Cardiac fibroblast (primary cell): ENCODE results near the gene ZC3H12C.

ENCODE experiments used
- DNase-seq, 2 donors: peaks; one replicate each; pipeline versions ENCODE4 v3.0.0 to v3.0.0-alpha.2; 2010; ENCODE audit warnings: low read depth in 2 of 2
- H3K4me3 ChIP-seq, 2 donors: replicated peaks in 1 of 2; 1 replicate in 1 of 2; 2 replicates in 1 of 2; pipeline ENCODE4 v1.5.1; 2011; ENCODE audit warnings: low read depth in 2 of 2, low read length in 2 of 2, mild to moderate bottlenecking in 2 of 2, moderate library complexity in 1 of 2
- CTCF ChIP-seq: IDR thresholded peaks from one replicate; pipeline ENCODE4 v1.5.1; 2011; ENCODE audit warnings: low read depth, mild to moderate bottlenecking, low read length, inconsistent platforms

ZC3H12C gene

GRCh38 chr11:110082899-110083298, 10.3 kb upstream of the ZC3H12C start:
- no peak for TF ChIP-seq CTCF
- DNase-seq, result no peak
- H3K4me3 ChIP-seq, result no peak overlapping the region

DNA sequence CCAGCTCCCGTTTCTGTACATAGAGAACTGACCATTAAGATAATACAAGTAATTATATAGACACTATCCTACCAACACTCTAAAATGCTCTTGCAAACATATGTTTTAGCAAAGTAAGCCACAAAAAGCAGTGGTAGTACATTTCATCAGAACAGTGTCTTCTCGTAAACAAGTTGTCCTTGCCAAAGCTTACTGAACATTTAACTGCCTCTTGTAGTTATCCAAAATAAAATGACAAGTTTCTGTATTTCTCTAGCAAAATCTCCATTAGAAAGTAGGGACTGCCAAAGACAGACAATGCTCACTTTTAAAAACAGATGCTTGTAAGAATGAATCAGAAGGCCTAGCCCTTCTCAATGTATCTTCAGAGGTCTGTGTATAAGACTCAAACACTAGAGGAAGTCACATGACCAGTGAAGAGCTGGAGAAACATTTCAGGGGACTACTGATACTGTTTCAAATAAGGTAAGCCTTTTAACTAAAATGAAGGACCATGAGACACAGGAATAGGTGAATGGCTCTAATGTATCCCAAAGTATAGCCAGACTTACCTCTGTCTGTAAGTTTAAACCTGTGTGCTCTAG, 7.8 kb upstream of the ZC3H12C start:
- DNase-seq, result peak; percentile 30 to 46
- no peak for TF ChIP-seq CTCF
- no peak overlapping the region for H3K4me3 ChIP-seq

DNA sequence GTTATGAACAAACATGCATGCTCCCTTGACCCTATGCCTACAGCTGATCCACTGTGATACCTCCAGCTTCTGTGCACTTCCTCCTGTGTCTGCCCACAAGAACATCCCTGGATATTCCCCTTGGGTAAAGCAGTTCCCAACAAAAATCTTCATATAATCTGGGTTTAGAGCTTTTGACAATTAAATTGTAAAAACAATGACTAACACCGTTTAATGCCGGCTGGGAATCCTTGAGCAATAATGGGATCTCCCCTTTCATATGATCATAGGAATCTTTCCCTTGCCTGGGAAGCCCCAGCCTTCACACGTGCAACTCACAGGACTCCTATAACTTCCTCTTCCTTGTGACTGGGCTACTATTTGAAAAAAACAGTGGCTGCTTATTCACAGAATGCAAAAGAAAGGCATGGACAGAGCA, 6.3 kb upstream of the ZC3H12C start:
- DNase-seq, result peak; percentile 78 to 95
- TF ChIP-seq CTCF, result no peak
- H3K4me3 ChIP-seq, result no peak overlapping the region

DNA sequence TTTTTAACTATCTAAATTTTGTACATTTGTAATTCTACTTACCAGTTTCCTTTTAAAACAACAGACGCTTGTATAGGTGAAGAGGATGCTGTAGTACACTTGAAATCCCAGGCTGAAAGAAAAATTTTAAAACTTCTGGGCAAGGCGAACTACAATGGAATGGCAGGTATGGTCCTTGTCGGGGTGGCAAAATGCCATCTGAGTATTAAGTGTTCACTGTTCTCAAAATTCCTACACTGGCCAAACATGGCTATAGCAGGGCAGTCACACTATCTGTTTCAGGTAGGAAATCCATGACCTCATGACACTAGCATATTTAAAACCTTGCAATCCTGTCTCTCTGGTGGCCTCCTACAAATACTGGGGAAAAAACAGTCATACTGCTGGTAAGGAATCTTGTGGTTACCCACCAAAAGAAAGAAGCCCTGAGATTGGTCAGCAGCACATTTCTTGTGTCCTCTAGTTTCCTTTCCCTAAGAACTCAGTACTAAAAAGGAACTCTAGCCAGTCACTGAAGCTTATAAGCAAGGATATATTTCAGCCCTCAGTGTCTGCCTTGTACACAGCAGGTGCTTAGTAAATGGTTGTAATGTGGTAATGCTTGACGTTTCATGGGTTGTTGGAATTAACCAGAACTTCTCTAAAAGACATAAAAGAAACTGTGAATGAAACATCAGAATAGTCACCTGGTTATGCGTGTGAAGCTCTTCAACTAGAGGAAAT, 5.2 kb upstream of the ZC3H12C start:
- DNase-seq, result peak; percentile 55 to 71
- no peak for TF ChIP-seq CTCF
- H3K4me3 ChIP-seq, result no peak overlapping the region

- H3K4me3 ChIP-seq, result no peak overlapping the region
- TF ChIP-seq CTCF, result no peak
- DNase-seq, result no peak
Observed at GRCh38 chr11:110088535-110089344, 4.5 kb upstream of the ZC3H12C start.

- no peak for TF ChIP-seq CTCF
- H3K4me3 ChIP-seq, result no peak overlapping the region
Observed at GRCh38 chr11:110089617-110090282, 3.4 kb upstream of the ZC3H12C start.

More at GRCh38 chr11:110089617-110090282, 3.4 kb upstream of the ZC3H12C start:
- DNase-seq, result no peak
